MM.1S (cell line): ENCODE data around the gene LRFN2.

ENCODE experiments used
- CTCF ChIP-seq: fragments of 300-600 bp; sonication (generic); IDR thresholded peaks from 2 replicates; pipeline ENCODE4 v1.5.1; 2016; ENCODE audit warnings: antibody characterized with exemption, low read length, mixed read lengths
- EZH2 ChIP-seq: fragments of 300-600 bp; sonication (generic); optimal IDR thresholded peaks from 2 replicates; pipeline ENCODE3; 2017; ENCODE audit warnings: low read depth, mild to moderate bottlenecking, antibody characterized with exemption, low read length, mixed read lengths

GRCh38 chr6:40582892-40583291 lies 4.3 kb downstream of the LRFN2 start:
- TF ChIP-seq CTCF (no peak), EZH2 (no peak)
